Umbilical cord (tissue), 2 donors: ENCODE data around the gene ADAMTS15. TPM values are rescaled to one million over a fixed set of nuclear protein-coding genes. Genes with fewer than 3 reads are reported as not detected.

Source experiments
- DNase-seq: peaks from one replicate; pipeline ENCODE4 v3.0.0-alpha.2; 2015; ENCODE audit warnings: low spot score
- total RNA-seq: library from RNA; depleted of rRNA; stranded (reverse); fragments of >200 nt; gene quantifications from one replicate; pipeline ENCODE4 v1.2.3, GENCODE V29; 2014; ENCODE audit warnings: low replicate concordance; ENCODE audit not compliant: insufficient read depth

ADAMTS15 gene
- total RNA-seq, result 10.1 TPM

GRCh38 chr11:130448416-130449309, at the start of gene ADAMTS15:
Gene ADAMTS15, plus strand, starts transcription at chr11:130448645. Its CDS starts 329 bp downstream, at chr11:130448974.
- DNase-seq, result peak; percentile 95

GRCh38 chr11:130399196-130399595, 49.2 kb upstream of the ADAMTS15 start:
- no peak for DNase-seq

GRCh38 chr11:130400781-130401483, 47.5 kb upstream of the ADAMTS15 start:
- peak; percentile 63 for DNase-seq

- DNase-seq, result no peak
Observed at GRCh38 chr11:130402570-130402969, 45.9 kb upstream of the ADAMTS15 start.

GRCh38 chr11:130403271-130403804, 45.1 kb upstream of the ADAMTS15 start:
- DNase-seq, result peak; percentile 92

GRCh38 chr11:130403967-130404366, 44.5 kb upstream of the ADAMTS15 start:
- no peak for DNase-seq

- DNase-seq, result no peak
Observed at GRCh38 chr11:130404727-130405126, 43.7 kb upstream of the ADAMTS15 start.

GRCh38 chr11:130405428-130405827, 43.0 kb upstream of the ADAMTS15 start:
- no peak for DNase-seq

- peak; percentile 98 for DNase-seq
Observed at GRCh38 chr11:130407978-130408377, 40.5 kb upstream of the ADAMTS15 start.

GRCh38 chr11:130408401-130408890, 40.0 kb upstream of the ADAMTS15 start:
- DNase-seq, result no peak

- DNase-seq, result no peak
Observed at GRCh38 chr11:130408901-130409300, 39.5 kb upstream of the ADAMTS15 start.

- DNase-seq, result no peak
Observed at GRCh38 chr11:130409594-130410388, 38.7 kb upstream of the ADAMTS15 start.

GRCh38 chr11:130411223-130411622, 37.2 kb upstream of the ADAMTS15 start:
- no peak for DNase-seq

GRCh38 chr11:130413405-130414106, 34.9 kb upstream of the ADAMTS15 start:
- no peak for DNase-seq

GRCh38 chr11:130414107-130415080, 34.1 kb upstream of the ADAMTS15 start:
- no peak for DNase-seq

GRCh38 chr11:130415731-130416529, 32.5 kb upstream of the ADAMTS15 start:
- no peak for DNase-seq

- no peak for DNase-seq
Observed at GRCh38 chr11:130416530-130416882, 31.9 kb upstream of the ADAMTS15 start.

GRCh38 chr11:130416906-130417305, 31.5 kb upstream of the ADAMTS15 start:
- DNase-seq, result no peak

GRCh38 chr11:130418210-130418609, 30.2 kb upstream of the ADAMTS15 start:
- DNase-seq, result no peak
